Activated CD8-positive, alpha-beta T cell treated with anti-CD3 and anti-CD28 coated beads for 36 hours (primary cell): ENCODE measurements around the gene CLPSL1. TPM values are rescaled to one million over a fixed set of nuclear protein-coding genes. Genes with fewer than 3 reads are reported as not detected.

Source experiments
- ATAC-seq: fragments of 200-7000 bp; cut with Tn5 transposase; one replicate; pipeline ENCODE4 v1.10.0; 2021; ENCODE audit warnings: mild to moderate bottlenecking, moderate library complexity
- CTCF ChIA-PET: fragments of 350-600 bp; sonication (Branson Sonifier 250); formaldehyde crosslinking; loops from one replicate; lab custom pipeline; 2021; ENCODE audit warnings: antibody characterized with exemption; lab: Charles Lee
- POLR2A ChIA-PET: fragments of 350-600 bp; sonication (Branson Sonifier 250); formaldehyde crosslinking; loops from one replicate; lab custom pipeline; 2021; ENCODE audit warnings: antibody characterized with exemption; lab: Charles Lee
- DNase-seq: peaks from one replicate; pipeline ENCODE4 v3.0.0-alpha.2; 2020
- H3K27ac Mint-ChIP-seq: one replicate; pipeline ENCODE4 v1.8.0; 2021; ENCODE audit warnings: mild to moderate bottlenecking, mixed read lengths
- H3K27me3 Mint-ChIP-seq: one replicate; pipeline ENCODE4 v1.8.0; 2021; ENCODE audit warnings: mixed read lengths
- H3K36me3 Mint-ChIP-seq: one replicate; pipeline ENCODE4 v1.8.0; 2021; ENCODE audit warnings: low read depth, mixed read lengths
- H3K4me1 Mint-ChIP-seq: one replicate; pipeline ENCODE4 v1.8.0; 2021; ENCODE audit warnings: low read depth, mixed read lengths
- H3K4me3 Mint-ChIP-seq: one replicate; pipeline ENCODE4 v1.8.0; 2021; ENCODE audit warnings: mild to moderate bottlenecking, moderate library complexity, mixed read lengths
- H3K9me3 Mint-ChIP-seq: one replicate; pipeline ENCODE4 v1.8.0; 2021; ENCODE audit warnings: mixed read lengths
- intact Hi-C: fragments of 100-400 bp; cut with micrococcal nuclease; formaldehyde crosslinking; loops from one replicate; pipeline ENCODE4 v1.10.0; 2022
- total RNA-seq, 2 experiments: library from RNA; stranded (reverse); gene quantifications; one replicate each; pipeline ENCODE4 v1.2.3, GENCODE V29; 2021
- TF ChIP-seq, protein P1 (sequence below): fragments of 200-600 bp; IDR thresholded peaks from one replicate; pipeline ENCODE4 v1.8.0; 2022; ENCODE audit warnings: antibody characterized with exemption, mild to moderate bottlenecking

The CLPSL1 gene
- total RNA-seq, 2 experiments from 2014 or later = not detected

DNA sequence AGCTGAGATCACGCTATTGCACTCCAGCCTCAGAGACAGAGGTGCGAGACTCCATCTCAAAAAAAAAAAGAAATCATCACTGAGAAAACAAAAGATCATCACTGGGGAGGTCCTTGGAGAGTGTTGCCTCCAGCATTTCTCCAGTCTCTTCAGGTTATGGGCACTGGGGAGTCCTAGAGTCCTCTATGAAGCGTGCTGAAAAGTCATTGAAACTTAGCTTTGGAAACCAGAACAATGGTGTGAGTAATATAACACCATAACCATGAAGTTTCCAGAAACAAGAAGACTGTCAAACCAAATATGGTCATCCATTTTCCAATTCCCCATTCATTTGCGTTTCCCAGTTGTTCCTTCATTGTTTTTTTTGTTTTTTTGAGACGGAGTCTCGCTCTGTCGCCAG is 30.3 kb upstream of the CLPSL1 start:
- H3K27me3 Mint-ChIP-seq = no peaks in the 10 kb centered on the region
- DNase-seq = no peak
- ChIA-PET POLR2A (no interaction called here), CTCF (interaction anchor here (1.1 kb wide), 1 partner anchor 33 kb away, joined by 3 read pairs; no protein-coding TSS in a partner anchor)
- peaks cover 2% of the 10 kb centered on the region for H3K4me1 Mint-ChIP-seq
- H3K27ac Mint-ChIP-seq = no peak overlapping the region
- H3K36me3 Mint-ChIP-seq = peaks cover 2% of the 10 kb centered on the region
- TF ChIP-seq, protein P1, sequence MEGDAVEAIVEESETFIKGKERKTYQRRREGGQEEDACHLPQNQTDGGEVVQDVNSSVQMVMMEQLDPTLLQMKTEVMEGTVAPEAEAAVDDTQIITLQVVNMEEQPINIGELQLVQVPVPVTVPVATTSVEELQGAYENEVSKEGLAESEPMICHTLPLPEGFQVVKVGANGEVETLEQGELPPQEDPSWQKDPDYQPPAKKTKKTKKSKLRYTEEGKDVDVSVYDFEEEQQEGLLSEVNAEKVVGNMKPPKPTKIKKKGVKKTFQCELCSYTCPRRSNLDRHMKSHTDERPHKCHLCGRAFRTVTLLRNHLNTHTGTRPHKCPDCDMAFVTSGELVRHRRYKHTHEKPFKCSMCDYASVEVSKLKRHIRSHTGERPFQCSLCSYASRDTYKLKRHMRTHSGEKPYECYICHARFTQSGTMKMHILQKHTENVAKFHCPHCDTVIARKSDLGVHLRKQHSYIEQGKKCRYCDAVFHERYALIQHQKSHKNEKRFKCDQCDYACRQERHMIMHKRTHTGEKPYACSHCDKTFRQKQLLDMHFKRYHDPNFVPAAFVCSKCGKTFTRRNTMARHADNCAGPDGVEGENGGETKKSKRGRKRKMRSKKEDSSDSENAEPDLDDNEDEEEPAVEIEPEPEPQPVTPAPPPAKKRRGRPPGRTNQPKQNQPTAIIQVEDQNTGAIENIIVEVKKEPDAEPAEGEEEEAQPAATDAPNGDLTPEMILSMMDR = no peak
- no peak for ATAC-seq
- peaks cover 6% of the 10 kb centered on the region for H3K9me3 Mint-ChIP-seq
- H3K4me3 Mint-ChIP-seq = no peak overlapping the region
- intact Hi-C loops = no loop called here

DNA sequence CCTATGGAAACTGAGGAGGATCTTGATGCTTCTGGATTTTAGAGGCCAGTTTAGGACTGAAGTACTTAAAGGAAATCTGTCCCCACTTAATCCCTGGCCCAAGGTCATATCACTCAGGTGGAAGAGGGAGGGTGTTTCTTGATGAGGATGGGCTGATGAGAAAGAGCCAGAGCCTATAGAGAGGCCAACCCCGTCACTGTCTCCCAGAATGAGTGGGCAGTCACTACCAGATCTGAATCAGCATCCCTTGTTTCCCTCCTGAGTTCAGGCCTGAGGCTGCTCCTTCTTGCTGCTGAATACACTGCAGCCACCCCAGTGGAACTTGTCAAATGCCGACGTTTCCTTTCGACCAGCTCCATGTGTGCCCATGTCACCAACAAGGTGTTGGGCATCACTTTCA is 29.2 kb upstream of the CLPSL1 start:
- Mint-ChIP-seq H3K27me3 (no peaks in the 10 kb centered on the region), H3K4me3 (no peak overlapping the region), H3K36me3 (peaks cover 2% of the 10 kb centered on the region), H3K4me1 (peaks cover 2% of the 10 kb centered on the region), H3K9me3 (peaks cover 6% of the 10 kb centered on the region), H3K27ac (no peak overlapping the region)
- POLR2A ChIA-PET = no interaction called here
- DNase-seq (peak; percentile 42), ATAC-seq (peak; percentile 53)
- intact Hi-C loops = no loop called here
- CTCF ChIA-PET = interaction anchor here (2.2 kb wide), 1 partner anchor 229 kb away, joined by 5 read pairs; no protein-coding TSS in a partner anchor
- TF ChIP-seq, protein P1 = no peak

DNA sequence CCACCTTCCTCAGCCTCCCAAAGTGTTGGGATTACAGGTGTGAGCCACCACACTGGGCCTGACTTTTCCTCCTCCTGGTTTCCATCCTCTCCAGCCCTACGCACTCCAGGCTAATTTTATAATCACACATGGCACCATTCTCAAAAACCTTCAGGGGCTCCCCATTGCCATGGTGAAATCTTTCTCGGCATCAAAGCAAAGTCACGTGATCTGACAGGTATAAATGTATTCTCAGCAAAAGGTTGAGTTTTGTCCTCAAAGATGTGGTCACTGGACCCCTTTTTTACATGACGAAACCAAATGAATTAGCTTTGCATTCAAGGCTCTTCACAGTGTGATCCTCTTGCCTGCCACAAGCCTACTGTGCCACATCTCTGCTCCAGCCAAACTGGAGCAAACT is 28.5 kb upstream of the CLPSL1 start:
- no peak overlapping the region for H3K4me3 Mint-ChIP-seq
- ChIA-PET POLR2A (no interaction called here), CTCF (interaction anchor here (2.2 kb wide), 1 partner anchor 230 kb away, joined by 5 read pairs; no protein-coding TSS in a partner anchor)
- peaks cover 2% of the 10 kb centered on the region for H3K36me3 Mint-ChIP-seq
- peaks cover 6% of the 10 kb centered on the region for H3K9me3 Mint-ChIP-seq
- no peak overlapping the region for H3K27ac Mint-ChIP-seq
- DNase-seq = no peak
- ATAC-seq = no peak
- H3K27me3 Mint-ChIP-seq = no peaks in the 10 kb centered on the region
- intact Hi-C loops = no loop called here
- TF ChIP-seq, protein P1 = no peak
- peaks cover 2% of the 10 kb centered on the region for H3K4me1 Mint-ChIP-seq

DNA sequence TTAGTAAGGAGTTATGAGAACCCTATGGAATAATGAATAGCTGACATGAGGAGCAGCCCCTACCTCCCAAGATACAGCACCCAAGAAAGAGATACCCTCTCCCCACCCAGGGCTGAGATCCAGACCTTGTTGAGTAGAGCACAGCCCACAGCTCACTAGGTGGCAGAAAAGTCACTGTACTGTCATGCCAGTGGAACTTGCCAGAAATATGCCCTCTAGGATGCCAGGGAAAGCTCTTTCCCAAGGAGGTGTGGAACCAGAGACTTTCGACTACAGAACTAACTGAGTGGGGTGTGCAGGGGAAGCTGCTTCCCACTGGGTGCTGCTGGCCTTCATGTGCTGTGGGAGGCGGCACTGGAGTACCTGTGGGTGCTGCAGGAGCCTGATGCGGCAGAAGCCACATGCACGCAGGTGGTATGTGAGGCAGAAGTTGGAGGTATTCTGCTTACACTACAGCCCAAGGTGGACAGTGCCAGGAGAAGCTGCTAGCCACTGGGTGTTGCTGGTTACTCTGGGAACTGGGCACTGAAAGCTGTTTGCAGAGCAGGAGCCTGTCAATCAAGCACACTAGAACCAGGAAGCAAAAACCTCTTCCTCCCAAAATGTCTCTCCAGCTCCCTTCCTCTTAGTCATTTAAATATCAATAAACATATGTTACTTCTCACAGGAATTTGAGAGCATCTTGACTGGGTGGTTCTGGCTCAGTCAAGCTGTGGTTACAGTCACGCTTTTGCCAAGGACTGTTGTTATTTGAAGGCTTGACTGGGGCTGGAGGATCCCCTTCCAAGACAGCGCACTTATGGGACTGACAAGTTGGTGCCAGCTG is 26.2 kb upstream of the CLPSL1 start:
- no peak for DNase-seq
- CTCF ChIA-PET = interaction anchor here (1.0 to 1.6 kb wide), 2 partner anchors 17 to 232 kb away, joined by 4 to 6 read pairs; partner anchors contain the start of gene ARMC12
- Mint-ChIP-seq H3K27ac (no peak overlapping the region), H3K9me3 (no peaks in the 10 kb centered on the region), H3K4me3 (no peak overlapping the region), H3K4me1 (peaks cover 2% of the 10 kb centered on the region), H3K36me3 (no peaks in the 10 kb centered on the region), H3K27me3 (peaks cover 7% of the 10 kb centered on the region)
- TF ChIP-seq, protein P1 = no peak
- no peak for ATAC-seq
- intact Hi-C loops = no loop called here
- POLR2A ChIA-PET = interaction anchor here (0.7 kb wide), 1 partner anchor 624 kb away, joined by 3 read pairs; no protein-coding TSS in a partner anchor
